TTC549 (cell line): ENCODE data around the gene TMEM132D.
"Not testable (repeated sequence)": the region's sequence is repeated elsewhere in the genome, so short reads cannot be mapped to it uniquely, and the experiment has no call there.

ENCODE experiments used
- FAIRE-seq: peaks from 2 replicates; lab custom pipeline; 2012; peaks lifted over from hg19 to GRCh38; lab: Jason Lieb, UNC

TMEM132D gene

DNA sequence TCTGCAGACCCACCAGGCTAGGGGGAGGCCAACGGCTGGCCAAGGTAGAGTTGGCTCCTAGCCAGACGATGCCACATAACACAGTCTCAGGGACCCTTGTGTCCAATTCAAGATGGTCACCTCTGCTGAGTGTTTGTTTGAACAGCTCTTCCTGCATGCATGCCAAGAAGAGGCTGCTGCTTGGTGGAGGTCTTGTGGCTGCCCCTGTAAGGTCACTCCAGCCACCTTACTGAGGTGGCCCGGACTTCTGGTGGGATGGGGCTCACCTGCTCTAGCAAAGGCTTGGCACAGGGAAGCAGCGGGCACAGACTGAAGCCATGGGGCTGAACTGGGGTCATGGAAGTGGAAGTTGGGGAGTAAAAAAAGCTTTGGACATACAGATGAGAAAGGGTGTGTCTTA lies 840.2 kb downstream of the TMEM132D start:
- FAIRE-seq, result no peak

DNA sequence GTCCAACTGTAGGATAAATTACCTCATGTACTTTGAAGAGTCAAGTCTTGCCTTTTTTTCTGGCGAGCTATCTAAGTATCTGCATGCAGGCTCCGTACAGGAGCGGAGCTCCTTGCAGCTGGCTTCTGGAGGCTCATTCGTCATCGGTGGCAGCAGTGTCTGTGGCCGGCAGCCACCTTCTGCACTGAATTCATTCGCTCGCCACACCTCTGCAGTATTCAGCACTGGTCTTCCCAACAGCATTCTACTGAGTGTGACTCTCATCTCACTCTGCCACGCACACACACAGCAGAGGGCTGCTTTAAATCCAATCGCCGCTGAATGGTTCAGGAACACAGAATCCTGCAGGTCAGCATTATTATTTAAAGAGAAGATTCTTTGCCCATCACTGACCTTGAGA lies 850.6 kb downstream of the TMEM132D start:
- FAIRE-seq, result no peak

DNA sequence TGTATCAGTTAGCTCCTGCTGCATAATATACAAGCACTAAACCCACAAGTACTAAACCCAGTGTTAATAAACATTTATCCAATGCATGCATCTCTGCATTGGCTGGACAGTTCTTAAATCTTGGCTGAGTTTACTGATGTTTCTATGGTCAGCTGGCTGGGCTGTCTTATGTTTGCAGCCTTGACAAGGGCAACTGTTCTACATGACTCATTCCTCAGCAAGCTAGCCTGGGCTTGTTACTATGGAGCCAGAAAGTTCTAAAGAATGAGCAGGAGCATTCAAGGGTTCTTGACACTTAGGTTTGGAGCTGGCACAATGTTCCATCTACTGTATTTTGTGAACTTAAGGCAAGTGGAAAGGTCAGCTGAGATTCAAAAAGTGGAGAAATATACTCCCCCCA lies 851.5 kb downstream of the TMEM132D start:
- FAIRE-seq, result no peak

DNA sequence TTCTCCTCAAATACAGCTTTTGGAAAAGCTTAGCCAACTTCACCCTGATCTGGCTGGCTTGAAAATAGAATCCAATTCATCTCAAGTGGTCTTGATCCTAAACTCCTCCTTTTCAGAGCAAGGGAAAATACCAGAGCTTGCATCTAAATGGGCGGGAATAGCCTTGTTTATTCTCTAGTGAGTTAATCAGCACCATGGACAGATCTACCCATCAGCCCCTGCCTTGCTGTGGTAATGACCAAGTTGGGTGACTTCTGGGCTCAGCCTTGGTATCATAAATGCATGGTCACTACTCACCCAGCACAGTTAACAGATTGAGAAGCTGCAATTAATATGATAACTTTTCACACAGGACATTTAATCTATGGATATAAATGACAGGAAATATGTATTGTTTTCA lies 853.9 kb downstream of the TMEM132D start:
- no peak for FAIRE-seq

DNA sequence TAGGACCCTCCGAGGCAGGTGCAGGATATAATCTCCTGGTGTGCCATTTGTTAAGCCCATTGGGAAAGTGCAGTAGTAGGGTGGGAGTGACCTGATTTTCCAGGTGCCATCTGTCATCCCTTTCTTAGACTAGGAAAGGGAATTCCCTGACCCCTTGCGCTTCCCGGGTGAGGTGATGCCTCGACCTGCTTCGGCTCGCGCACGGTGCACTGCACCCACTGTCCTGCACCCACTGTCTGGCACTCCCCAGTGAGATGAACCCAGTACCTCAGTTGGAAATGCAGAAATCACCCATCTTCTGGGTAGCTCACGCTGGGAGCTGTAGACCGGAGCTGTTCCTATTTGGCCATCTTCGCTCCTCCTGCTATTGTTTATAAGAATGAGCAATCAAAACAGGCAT lies 860.5 kb downstream of the TMEM132D start:
- FAIRE-seq, result not testable (repeated sequence)

DNA sequence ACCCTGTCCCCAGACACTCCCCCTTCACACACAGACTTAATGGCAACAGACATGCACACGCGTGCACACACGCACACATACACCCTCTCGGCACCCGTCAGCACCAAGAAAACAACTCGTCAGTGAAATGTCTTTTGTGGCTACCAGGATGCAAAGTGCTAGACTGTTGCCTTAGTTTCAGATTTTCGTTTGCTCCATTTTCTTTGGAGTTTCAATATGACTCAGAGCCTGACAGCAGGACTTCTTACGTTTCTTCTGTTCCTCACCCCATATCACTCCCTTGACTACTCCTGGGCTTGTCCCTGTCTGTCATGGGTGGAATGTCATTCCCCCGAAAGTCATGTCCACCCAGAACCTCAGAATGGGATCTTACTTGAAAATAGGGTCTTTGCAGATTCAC lies 867.7 kb downstream of the TMEM132D start:
- FAIRE-seq, result no peak

DNA sequence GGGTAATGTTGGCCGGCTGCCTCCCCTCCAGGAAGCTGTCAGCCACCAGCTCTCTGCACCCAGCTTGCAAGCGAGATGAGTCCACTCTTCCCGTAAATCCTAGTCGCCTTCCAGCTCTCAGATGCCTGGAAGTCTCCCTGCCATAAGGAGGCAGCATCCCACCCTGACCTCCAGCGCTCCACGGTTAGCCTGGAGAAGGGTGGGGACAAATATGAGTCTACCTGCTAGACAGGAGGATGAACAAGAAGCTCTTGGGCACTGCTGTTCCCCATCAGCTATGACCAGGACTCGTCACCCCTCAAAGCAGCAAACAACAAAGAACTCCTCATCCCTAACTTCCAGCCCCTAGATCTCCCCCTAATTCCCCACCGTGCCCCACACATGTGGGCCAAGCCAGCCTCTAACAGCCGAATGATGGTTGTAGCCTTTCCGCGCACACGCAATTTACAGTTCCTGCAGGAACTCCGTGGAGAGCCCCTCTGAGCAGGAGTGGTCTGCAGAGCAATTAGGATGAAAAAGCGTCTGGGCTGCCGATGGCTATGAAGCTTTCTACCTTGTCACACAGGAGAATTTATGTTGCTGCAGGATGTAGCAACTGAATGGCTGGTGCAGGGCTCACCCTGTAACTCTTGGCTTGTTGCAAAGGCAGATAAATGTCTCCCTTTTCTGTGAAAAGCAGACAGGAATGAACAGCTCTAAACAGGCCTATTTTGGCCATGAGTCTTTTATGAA lies 869.1 kb downstream of the TMEM132D start:
- no peak for FAIRE-seq

DNA sequence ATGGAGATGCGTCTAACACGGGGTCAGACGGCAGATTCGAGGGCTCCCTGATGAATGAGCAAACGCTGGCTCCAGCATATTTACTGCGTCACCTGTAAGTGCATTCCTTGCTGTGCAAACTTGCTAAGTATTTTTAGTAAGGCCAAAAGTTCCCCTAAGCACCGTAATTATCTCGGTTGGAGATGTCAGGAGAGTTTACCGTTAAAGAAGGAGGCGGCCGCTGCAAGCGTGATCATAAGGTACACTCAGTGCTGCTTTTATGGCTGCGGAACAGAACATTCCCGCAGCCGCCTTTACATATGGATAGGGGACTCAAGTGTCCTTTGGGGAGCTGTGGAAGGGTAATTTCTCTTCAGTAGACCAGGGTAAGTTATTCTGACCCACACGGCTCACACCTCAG lies 875.0 kb downstream of the TMEM132D start:
- no peak for FAIRE-seq

DNA sequence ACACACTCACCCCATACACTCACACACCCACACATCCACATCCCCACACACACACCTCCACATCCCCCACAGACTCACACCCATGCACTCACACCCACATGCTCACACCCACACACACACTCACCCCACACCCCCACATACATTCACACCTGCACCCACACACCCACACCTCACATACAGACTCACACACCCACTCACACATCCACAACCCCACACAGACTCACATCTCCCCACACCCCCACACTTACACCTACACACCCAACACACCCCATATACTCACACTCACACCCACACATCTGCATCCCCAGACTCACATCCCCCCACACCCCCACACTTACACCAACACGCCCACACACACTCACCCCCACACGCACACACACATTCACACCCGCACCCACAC lies 878.8 kb downstream of the TMEM132D start:
- FAIRE-seq, result no peak
